Dermis microvascular lymphatic vessel endothelial cell (primary cell): ENCODE data around the gene OR13A1. TPM values are rescaled to one million over a fixed set of nuclear protein-coding genes. Genes with fewer than 3 reads are reported as not detected.
"Not testable (repeated sequence)": the region's sequence is repeated elsewhere in the genome, so short reads cannot be mapped to it uniquely, and the experiment has no call there.

Experiments used
- DNase-seq, 2 donors: peaks; one replicate each; pipeline versions ENCODE4 v3.0.0 to v3.0.0-alpha.2; 2010; ENCODE audit warnings: low read depth in 2 of 2
- total RNA-seq: library from RNA; depleted of rRNA; stranded (reverse); fragments of >200 nt; gene quantifications from 2 replicates; pipeline ENCODE4 v1.2.1, GENCODE V29; 2014

The OR13A1 gene
- total RNA-seq, 1 donor from 2014 or later = not detected

- no peak for DNase-seq
Measured at GRCh38 chr10:45282061-45282460, 33.3 kb downstream of the OR13A1 start.

DNA sequence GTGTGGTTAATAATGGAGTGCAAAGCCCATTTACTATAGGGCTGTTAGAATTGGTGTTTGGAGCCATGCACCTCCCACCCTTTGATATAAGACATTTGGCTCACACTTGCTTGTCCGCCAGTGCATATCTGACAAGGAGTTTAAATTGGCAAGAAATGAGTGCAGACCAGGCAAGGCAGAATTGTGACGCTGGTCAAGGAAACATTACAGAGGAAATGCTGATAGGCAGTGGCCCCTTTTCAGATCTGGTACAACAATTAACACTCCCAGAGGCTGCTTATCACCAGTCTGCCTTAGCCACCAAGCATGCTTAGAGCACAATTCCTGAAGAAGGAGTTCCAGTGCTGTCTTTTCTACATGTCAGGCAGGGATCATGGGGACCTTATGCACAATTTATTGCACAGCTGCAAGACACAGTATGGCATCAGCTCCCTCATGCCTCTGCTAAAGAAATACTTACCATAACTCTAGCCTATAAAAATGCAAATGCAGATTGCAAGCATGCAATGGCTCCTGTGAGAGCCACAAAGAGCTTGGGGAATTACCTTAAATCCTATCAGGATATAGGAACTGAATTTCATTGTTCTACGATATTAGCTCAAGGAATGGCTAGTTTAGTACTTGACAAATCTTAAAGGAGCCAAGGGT, 35.2 kb downstream of the OR13A1 start:
- DNase-seq = no peak

GRCh38 chr10:45279682-45280081, 35.7 kb downstream of the OR13A1 start:
- DNase-seq = no peak

- no peak for DNase-seq
Measured at GRCh38 chr10:45278860-45279498, 36.4 kb downstream of the OR13A1 start.

GRCh38 chr10:45276146-45276545, 39.3 kb downstream of the OR13A1 start:
- DNase-seq = not testable (repeated sequence)

DNA sequence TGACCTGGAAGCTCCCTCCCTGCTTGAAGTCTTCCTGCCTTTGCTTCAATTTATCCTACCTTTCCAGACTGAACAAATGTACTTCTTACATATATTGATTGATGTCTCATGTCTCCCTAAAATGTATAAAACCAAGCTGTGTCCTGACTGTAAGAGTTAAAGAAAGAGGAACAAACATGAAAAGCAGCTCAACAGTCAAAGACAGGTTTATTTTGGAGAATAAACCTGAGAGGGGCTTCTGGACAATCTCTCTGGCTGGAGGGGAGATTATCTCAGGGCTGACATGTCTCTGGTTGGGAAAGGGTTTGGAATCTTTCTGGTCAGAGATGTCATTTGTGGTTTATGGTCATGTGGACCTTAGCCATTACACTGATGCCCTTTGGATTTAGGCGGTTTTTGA, 41.0 kb downstream of the OR13A1 start:
- no peak for DNase-seq

GRCh38 chr10:45267777-45268176, 47.6 kb downstream of the OR13A1 start:
- not testable (repeated sequence) for DNase-seq

DNA sequence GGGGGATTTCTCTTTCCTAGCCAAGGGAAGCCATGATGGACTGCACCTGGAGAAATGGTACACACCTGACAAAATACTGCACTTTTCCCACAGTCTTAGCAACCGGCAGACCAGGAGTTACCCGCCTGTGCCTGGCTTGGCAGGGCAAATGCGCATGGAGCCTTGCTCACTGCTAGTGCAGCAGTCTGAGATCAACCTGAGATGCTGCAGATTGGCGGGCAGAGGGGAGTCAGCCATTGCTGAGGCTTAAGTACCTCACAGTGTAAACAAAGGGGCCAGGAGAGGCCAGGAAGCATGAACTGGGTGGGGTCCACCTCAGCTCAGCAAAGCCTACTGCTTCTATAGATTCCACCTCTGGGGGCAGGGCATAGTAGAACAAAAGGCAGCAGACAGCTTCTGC, 49.4 kb downstream of the OR13A1 start:
- no peak for DNase-seq

DNA sequence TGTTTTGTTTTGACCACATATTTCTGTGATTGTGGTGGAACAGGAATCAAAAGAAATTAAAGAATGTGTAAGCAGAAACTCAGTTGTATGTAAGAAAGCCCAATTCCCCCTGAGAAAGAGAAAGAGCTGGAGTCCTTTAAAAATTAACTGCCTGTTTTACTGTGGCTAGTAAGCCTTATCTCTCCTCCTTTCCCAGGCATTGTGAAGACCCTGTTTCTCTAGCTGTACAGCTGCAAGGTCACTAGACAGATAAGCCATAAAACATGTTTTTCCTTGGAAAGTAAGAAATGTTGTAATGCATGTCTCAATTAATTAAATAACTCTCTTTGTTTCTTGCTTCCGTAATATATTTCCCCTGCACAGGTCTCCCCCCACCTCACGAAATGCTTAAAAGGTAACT, 53.5 kb downstream of the OR13A1 start:
- no peak for DNase-seq

DNA sequence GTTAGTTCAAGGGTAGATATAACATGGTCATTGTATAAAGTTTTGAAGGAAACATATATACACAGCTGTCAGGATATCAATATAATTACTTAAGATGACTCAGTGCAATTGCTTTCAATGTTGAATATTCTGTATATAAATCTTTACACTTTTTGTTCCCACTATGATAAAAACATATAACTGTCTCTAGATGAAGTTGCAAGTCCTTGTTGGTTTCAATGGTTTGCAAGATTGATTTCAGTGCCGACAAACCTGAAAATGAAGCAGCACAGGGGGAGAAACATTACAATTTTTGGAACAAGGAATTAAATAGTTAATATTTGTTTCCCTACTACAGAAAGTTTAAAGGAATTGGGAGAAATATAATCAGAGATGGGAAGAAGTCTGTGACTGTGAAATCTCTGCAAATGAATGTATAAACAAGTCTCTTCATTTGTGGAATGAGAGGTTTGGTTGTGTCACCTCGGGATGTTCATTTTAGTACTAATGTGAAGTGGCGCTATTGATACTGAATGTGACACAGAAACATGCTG, 54.1 kb downstream of the OR13A1 start:
- no peak for DNase-seq

DNA sequence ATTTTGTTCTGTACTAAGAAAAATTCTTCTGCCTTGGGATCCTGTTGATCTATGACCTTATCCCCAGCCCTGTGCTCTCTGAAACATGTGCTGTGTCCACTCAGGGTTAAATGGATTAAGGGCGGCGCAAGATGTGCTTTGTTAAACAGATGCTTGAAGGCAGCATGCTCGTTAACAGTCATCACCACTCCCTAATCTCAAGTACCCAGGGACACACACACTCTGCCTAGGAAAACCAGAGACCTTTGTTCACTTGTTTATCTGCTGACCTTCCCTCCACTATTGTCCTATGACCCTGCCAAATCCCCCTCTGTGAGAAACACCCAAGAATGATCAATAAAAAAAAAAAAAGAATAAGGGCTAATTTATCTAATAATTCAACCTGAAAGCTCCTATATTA, 54.8 kb downstream of the OR13A1 start:
- not testable (repeated sequence) for DNase-seq

GRCh38 chr10:45259786-45260495, 55.5 kb downstream of the OR13A1 start:
- not testable (repeated sequence) for DNase-seq

DNA sequence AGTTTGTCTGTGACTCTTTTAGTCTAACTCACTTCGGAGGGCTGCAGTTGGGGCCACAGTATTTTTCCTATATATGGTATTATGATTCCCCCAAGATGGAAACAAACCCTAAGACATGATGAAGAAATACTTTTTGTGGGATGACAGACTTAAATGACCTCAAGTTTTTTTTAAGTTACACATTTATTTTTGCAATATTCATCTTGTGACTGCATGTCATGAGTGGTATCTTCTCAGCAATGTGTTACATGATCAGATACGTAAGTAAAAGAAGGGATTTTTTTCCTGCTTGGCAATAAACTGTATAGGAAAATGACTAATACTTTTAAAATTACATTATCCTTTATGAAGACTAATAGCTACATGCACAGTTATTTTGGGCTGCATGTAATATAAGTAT, 57.8 kb downstream of the OR13A1 start:
- no peak for DNase-seq

DNA sequence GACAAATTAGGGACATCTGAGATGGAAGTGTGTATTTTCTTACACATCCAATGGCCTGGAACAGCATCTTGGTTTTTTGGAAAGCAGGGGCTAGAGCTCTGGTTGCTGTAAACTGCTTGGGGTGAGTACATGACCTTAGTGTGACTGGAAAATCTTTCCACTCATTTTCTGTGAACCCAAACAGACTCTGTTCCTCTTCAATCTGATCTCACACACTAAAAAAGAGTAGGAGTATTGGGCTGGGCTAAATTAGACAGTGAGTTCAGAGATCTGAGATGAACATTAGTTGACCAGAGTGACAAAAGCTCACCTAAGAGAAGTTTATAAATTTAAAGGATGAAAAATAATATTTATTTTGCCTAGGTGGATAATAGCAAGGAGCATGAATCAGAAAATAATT, 59.2 kb downstream of the OR13A1 start:
- no peak for DNase-seq

DNA sequence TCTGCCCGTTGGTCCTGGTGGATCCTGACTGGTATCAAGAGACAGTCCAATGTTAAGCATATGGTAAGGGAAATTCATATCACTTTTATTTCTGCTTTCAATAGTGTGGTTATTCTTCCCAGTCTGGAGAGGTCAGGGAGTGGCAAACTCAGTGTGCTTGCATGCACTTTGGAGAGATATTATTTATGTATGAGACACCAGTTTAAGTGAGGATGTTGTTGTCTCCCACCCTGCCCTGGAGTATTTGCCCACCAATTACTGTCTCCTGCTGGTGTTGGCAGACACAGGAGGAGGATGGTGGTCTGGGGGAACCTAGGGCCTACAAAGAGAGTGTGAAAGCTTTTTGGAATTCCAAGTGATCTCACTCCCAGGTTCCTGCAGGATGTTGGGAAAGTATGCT, 59.7 kb downstream of the OR13A1 start:
- DNase-seq = no peak

DNA sequence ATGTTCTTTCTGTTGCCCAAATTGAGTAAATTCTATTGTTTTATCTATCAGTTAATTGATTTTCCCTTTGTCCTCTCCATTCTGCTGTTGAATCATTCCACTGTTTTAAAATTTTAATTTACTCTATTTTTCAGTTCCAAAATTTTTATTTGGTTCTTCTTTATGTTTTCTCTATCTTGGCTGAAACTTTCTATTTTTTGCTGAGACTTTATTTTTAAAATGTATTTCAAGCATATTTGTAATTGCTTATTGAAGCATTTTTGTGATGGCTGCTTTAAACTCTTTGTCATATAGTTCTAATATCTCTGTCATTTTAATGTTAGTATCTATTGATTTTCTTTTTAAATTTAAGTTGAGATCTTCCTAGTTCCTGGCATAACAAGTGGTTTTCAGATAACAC, 60.5 kb downstream of the OR13A1 start:
- no peak for DNase-seq

- no peak for DNase-seq
Measured at GRCh38 chr10:45253183-45253914, 62.1 kb downstream of the OR13A1 start.

Other genes starting within 250 kb of the OR13A1 start
- gene ALOX5, start 58.6 kb upstream of the OR13A1 start, total RNA-seq = not detected in 2 replicates